GM21515 (cell line): ENCODE measurements around the gene EIF3C.
"Not testable (repeated sequence)": the region's sequence is repeated elsewhere in the genome, so short reads cannot be mapped to it uniquely, and the experiment has no call there.

Source experiments
- ATAC-seq: cut with Tn5 transposase; IDR thresholded peaks from one replicate; pipeline ENCODE4 v1.9.1; 2021; ENCODE audit not compliant: unreplicated experiment

Gene EIF3C, protein sequence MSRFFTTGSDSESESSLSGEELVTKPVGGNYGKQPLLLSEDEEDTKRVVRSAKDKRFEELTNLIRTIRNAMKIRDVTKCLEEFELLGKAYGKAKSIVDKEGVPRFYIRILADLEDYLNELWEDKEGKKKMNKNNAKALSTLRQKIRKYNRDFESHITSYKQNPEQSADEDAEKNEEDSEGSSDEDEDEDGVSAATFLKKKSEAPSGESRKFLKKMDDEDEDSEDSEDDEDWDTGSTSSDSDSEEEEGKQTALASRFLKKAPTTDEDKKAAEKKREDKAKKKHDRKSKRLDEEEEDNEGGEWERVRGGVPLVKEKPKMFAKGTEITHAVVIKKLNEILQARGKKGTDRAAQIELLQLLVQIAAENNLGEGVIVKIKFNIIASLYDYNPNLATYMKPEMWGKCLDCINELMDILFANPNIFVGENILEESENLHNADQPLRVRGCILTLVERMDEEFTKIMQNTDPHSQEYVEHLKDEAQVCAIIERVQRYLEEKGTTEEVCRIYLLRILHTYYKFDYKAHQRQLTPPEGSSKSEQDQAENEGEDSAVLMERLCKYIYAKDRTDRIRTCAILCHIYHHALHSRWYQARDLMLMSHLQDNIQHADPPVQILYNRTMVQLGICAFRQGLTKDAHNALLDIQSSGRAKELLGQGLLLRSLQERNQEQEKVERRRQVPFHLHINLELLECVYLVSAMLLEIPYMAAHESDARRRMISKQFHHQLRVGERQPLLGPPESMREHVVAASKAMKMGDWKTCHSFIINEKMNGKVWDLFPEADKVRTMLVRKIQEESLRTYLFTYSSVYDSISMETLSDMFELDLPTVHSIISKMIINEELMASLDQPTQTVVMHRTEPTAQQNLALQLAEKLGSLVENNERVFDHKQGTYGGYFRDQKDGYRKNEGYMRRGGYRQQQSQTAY

DNA sequence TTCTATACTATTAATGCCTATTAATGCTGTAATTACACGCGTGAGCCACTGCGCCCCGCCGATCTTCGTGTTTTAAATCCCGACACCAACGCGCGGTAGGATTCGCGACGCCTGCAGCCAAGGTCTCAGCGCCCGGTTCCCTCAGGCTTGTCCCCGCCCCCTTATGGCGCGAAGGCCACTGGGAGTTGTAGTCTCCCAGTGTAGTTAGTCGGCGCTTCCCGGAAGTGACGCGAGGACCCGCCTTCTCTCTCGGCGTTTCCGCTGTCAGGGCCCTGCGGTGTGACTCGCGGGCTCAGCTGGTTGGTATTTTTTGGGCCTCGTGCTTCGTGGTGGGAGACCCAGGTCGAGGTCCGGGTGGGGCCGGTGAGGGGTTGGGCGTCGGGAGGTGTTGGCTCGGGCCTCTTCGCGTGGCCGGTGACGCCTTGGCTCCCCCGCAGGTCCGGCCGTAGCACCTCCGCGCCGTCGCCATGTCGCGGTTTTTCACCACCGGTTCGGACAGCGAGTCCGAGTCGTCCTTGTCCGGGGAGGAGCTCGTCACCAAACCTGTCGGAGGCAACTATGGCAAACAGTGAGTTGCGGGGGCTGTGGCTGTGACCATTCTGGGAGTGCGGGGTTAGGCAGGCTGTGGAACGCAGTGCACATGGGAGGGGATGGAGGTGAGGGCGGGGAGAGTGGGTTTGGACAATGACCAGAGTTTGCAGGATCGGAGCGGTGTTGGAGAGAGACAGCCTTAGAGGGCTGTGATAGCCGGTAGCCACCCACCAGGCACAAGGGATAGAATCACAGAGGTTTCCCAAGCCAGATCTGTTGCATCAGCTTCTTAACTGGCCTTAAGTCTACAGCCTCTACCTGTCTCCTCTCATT lies at the start of gene EIF3C:
Gene EIF3C (plus strand): TSS at position 245 of the 864 bp plus-strand sequence. CDS start 223 bp downstream, at position 468.
- ATAC-seq, result peak; percentile 97

DNA sequence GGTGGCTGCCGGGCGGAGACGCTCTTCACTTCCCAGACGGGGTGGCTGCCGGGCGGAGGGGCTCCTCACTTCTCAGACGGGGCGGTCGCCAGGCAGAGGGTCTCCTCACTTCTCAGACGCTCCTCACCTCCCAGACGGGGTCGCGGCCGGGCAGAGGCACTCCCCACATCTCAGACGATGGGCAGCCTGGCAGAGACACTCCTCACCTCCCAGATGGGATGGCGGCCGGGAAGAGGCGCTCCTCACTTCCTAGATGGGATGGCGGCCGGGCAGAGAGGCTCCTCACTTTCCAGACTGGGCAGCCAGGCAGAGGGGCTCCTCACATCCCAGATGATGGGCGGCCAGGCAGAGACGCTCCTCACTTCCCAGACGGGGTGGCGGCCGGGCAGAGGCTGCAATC lies 45.0 kb upstream of the EIF3C start:
- ATAC-seq, result not testable (repeated sequence)

DNA sequence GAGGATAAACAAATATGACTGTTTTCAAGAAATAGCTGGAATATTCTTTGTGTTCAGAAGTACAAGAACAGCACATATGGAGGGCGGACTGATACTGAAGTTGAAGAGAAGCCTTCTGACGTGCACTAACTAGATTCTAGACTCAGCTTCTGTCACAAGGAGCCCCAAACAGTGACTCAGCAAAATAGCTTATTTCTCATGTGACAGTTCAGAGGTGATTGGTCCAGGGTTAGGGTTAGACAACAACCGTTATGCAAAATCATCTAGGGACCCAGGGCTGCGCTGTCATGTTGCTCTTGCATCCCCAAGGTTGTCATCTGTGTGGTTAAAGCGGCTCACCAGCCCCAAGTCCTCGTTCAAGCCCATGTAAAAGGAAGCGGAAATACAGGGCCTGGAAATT lies 43.8 kb upstream of the EIF3C start:
- ATAC-seq, result not testable (repeated sequence)

DNA sequence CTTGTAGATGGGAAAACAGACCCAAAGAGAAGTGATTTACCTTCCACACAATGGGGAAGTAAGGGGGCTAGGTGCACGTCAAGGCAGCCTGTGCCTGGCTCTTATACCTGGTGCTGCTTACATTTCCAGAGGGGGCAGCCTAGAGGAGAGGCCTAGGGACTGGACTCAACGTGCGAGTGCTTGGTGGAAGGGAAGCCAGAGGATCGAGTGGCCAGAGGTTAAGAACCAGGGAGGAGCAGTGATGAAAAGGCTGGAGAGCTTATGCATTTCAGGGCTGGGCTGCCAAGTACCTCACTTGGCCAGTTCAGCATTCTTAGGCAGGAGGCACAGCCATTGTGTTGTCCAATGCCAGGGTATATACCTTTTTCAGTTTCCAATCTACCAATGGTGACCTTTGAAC lies 43.1 kb upstream of the EIF3C start:
- ATAC-seq, result not testable (repeated sequence)

DNA sequence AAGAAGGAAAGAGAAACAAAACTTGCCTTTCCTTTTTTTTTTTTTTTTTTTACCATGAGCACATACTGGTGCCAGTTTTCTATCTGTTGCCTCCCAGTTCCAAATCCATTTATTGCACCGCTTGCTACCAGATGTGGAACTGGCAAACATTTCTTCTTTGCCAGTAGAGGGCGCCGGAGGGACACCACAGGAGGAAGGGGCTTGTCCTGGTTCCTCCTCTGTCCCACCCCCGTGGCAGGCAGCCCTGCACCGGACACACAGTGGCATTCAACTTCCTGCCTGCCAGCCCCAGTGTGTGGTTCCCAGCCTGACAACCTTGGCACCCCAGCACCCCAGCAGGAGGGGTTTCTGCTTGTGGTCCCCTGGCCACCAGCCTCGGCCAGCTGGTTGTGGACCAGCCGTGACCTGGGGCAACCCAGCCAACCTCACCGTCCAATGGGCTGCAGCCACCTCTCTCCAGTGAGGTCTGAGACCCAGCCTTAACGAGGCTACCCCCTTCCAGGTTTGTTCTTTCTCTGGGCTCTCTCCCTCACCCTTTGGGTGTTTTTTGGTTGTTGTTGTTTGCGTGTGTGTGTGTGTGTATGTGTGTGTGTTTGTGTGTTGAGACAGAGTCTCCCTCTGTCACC lies 22.8 kb upstream of the EIF3C start:
- peak; percentile 66 for ATAC-seq

DNA sequence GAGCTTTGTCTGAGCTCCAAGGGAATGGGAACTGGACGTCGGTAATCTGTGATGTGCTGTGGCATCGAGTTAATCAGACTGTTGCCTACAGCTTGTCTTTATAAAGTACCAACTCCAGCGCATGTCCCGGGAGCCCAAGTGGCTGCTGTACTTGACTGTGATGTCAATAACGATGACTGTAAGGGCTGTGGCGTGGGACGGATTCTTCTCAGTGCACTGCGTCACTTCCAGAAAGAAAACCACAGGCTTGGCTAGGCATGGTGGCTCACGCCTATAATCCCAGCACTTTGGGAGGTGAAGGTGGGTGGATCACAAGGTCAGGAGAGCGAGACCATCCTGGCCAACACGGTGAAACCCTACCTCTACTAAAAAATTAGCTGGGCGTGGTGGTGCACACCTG lies 21.8 kb upstream of the EIF3C start:
- not testable (repeated sequence) for ATAC-seq

DNA sequence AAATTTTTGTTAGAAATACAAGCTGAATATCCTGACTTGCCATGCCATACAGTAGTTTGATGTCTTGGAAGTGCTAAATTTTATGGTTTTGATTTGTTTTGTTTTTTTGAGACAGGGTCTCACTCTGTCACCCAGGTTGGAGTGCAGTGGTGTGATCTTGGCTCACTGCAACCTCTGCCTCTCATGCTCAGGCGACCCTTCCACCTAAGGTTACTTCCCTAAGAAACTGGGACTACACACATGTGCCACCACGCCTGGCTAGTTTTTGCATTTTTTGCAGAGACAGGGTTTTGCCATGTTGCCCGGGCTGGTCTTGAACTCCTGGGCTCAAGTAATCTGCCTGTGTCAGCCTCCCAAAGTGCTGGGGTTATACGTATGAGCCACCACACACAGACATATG lies 19.5 kb upstream of the EIF3C start:
- not testable (repeated sequence) for ATAC-seq

DNA sequence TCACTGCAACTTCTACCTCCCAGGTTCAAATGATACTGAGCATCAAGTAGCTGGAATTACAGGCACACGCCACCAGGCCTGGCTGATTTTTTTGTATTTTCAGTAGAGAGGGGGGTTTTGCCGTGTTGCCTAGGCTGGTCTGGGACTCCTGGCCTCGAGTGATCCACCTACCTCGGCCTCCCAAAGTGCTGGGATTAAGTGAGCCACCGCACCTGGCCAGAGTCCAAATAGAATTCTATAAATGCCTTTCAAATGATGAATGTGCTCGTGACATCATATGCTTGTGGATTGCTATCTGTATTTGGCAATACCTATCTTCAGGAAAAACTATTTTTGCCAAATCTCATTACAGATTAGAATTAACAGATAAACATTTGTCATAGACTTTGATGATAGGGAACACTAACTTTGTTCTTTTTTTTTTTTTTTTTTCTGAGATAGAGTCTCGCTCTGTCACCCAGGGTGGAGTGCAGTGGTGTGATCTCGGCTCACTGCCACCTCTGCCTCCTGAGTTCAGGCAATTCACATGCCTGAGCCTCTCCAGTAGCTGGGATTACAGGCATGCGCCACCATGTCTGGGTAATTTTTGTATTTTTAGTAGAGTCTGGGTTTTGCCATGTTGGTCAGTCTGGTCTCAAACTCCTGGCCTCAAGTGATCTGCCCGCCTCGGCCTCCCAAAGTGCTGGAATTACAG lies 17.9 kb upstream of the EIF3C start:
- not testable (repeated sequence) for ATAC-seq

DNA sequence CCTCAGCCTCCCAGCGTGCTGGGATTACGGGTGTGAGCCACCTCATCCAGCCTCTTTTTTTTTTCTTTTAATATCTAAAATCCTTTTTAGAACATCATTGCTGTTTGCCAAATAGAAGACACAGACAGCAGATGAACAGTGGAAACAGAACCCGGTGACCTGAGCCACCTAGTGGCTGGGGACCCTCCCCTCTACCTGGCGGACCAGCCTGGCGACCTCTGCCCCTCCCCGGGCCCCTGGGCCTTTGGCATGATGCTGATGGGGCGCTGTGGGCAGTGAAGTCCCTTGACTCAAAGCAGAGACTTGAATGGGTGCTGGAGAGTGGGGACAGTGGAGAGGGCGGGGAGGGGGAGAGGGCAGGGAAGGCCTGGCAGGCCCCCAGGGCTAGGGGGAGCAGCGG lies 11.5 kb upstream of the EIF3C start:
- ATAC-seq, result not testable (repeated sequence)

DNA sequence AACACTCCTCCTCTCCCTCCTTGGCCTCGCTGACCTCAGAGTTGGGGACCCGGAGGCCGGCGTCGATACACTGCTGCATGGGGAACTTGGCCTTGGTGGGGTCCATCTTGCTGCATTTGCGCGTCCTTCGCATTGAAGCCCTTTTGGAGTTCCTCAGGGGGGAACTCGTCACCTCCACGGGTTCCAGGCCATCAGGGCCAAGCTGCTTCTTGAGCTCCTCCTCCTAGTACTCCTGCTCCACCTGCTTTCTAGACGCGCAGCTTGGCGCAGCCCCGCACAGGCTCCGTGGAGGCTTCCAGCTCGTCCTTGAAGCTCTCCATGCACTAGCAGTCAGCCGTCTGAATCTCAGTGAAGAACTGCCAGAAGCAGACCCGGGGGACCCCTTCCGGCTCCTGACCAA lies 10.9 kb upstream of the EIF3C start:
- ATAC-seq, result not testable (repeated sequence)

DNA sequence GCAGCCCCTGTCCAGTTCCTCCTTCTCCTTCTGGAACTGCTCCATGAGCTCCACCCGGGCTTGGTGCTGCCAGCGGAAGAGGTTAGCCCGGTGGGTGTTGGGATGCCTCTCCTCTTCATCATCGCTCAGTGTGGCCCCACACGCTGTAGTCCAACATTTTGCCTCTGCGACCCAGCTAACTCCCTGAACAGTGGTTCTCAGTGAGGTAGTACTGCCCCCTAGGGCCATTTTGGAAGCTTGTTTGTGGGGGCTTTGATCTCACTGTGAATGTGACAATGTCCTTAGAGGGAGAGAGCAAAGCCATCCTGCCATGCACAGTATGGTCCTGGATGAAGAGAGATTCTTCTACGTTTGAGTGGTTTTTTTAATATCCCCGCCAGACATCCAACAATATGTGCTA lies 9.9 kb upstream of the EIF3C start:
- ATAC-seq, result not testable (repeated sequence)

DNA sequence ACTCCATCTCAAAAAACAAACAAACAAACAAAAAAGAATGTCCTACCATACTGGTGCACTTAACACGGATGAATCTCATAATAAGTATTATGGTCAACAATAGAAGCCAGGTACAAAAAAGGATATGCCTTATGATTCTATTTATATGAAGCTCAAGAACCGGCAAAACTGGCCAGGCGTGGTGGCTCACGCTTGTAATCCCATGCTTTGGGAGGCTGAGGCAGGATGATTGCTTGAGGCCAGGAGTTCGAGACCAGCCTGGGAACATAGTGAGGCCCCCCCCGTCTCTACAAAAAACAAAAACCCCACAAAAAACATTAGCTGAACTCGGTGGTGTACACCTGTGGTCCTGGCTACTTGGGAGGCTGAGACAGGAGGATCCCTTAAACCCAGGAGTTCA lies 7.0 kb upstream of the EIF3C start:
- not testable (repeated sequence) for ATAC-seq

DNA sequence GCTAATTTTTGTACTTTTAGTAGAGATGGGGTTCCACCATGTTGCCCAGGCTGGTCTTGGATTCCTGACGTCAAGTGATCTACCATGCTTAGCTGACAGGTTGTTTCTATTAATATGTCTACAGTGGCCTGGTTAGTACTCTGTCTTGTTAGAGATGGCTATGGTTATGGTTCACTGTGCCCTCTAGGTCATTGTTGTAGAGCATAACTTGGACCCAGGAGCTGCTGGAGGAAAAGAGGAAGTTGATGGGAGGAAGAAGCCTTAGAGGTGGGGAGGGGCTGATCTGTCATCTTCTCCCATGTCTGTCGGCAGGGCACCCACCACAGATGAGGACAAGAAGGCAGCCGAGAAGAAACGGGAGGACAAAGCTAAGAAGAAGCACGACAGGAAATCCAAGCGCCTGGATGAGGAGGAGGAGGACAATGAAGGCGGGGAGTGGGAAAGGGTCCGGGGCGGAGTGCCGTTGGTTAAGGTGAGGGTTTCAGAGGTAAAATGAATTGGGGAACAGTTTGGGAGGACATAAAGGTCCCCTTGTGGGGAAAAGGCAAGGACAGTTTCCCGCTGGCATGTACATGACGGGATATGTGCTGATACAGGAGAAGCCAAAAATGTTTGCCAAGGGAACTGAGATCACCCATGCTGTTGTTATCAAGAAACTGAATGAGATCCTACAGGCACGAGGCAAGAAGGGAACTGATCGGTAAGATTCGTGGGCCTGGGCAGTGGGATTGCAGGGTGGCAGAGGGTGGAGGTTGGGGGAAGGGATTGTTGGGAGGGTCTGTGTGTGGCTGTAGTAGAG lies 11.8 kb downstream of the EIF3C start:
- ATAC-seq, result not testable (repeated sequence)

DNA sequence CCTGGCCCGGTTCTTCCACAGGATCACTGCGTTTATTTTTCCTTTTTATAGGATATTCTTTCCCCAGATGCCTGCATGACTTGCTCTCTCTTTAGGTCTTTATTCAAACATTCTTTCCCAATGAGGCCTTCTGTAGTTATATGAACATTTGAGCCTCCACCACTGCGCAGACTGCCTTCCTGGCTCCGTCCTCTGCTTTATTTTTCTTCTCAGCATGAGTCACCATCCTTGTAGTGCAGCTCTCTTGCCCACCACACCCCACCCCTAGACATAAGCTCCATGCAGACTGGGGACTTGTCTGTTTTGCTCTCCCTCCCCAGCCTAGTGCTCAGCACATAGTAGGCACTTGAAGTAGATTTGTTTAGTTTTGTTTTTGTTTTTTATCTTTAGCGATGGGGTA lies 20.0 kb downstream of the EIF3C start:
- not testable (repeated sequence) for ATAC-seq

DNA sequence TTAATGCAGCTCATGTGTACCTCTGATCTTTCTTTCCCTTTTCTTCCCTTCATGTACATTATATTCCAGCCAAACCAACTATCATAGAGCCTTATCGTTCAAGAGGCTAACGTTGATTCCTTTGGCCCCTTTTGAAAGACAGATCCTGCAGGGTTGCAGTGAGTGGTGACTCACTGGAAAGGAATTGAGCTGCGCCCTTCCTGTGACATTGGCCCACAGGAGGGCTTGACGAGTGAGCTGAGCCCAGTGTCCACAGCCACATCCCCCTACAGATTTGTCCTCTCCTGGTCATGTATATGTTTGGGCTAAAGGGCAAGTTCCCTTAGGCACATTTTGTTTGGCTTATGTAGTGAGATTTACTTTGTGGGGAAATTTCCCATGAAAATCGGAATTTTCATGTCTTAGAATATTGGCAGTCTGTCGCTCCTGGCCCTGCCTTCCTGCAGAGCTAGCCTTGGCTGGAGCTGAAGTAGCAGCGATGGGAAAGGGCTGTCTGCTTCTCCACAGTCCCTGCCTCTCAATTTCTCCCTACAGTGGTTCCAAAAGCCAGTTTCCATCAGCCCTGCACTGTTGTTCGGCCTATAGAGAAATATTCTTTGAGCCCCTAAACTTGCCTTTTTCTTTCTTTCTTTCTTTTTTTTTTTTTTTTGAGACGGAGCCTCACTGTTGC lies 21.3 kb downstream of the EIF3C start:
- ATAC-seq, result not testable (repeated sequence)

DNA sequence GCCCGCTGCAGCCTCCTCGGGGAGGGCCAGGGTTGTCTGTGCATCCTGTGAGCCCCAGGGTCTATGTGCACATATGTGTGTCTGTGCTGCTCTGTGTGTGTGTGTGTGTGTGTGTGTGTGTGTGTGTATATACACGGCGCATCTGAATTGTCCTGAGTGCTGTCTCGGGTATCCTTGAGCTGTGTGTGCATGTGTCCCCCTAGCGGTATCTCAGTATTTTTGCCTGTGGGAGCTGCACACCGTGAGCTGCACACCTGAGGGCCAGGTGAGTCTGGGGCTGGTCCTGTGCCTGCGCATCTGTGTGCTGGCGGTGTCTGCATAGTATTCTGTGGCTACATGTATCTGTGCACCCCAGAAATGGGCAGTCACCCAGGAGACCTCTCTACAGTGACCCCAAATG lies 28.5 kb downstream of the EIF3C start:
- ATAC-seq, result not testable (repeated sequence)

DNA sequence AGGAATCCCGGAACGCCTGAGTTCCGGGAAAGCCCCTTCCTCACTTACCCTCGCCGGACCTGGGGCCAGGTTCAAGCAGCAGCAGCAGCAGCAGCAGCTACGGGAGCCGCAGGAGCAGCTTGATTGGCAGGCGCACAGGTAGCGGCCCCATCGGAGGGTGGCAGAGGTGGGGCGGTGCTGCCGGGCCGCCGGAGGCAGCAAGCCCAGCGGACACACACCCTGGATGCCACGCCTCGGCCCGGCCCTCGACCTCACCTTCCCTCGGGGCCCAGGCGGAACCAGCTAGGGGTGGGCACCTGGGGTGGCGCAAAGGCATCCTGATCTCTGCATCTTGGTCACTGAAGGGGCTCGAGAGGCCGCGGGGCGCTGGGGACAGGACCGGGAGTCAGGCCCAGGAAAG lies 29.4 kb downstream of the EIF3C start:
- not testable (repeated sequence) for ATAC-seq

DNA sequence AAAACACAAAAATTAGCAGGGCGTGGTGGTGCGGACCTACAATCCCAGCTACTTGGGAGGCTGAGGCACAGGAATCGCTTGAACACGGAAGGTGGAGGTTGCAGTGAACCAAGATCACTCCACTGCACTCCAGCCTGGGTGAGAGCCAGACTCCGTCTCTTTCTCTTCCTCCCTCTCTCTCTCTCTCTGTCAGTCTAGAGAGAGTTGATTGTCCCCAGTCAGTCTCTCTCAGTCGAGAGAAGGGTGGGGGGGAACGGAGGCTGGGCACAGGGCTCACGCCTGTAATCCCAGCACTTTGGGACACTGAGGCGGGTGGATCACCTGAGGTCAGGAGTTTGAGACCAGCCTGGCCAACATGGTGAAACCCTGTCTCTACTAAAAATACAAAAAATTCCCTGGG lies 30.0 kb downstream of the EIF3C start:
- ATAC-seq, result not testable (repeated sequence)
